HEK293 (cell line): ENCODE measurements around the gene CDH18.

Experiments used
- CTCF ChIP-seq: fragments of 450-650 bp; formaldehyde crosslinking; IDR thresholded peaks from 2 replicates; pipeline ENCODE4 v1.5.1; 2016; ENCODE audit warnings: missing biosample characterization, missing genetic modification characterization
- ELK4 ChIP-seq: IDR thresholded peaks from 2 replicates; pipeline ENCODE4 v1.6.1; 2011; ENCODE audit warnings: mild to moderate bottlenecking, low read depth, low read length, borderline replicate concordance
- KLF10 ChIP-seq: fragments of 450-650 bp; IDR thresholded peaks from 2 replicates; pipeline ENCODE4 v1.5.1; 2018; ENCODE audit warnings: missing biosample characterization, mild to moderate bottlenecking, missing genetic modification characterization
- KLF17 ChIP-seq: fragments of 450-650 bp; formaldehyde crosslinking; IDR thresholded peaks from 2 replicates; pipeline ENCODE4 v1.5.1; 2016; ENCODE audit warnings: missing biosample characterization, missing genetic modification characterization
- YY1 ChIP-seq: fragments of 450-650 bp; formaldehyde crosslinking; IDR thresholded peaks from 2 replicates; pipeline ENCODE4 v1.5.1; 2018; ENCODE audit warnings: missing biosample characterization, missing genetic modification characterization
- ZBTB7A ChIP-seq: fragments of 450-650 bp; formaldehyde crosslinking; IDR thresholded peaks from 2 replicates; pipeline ENCODE4 v1.5.1; 2016; ENCODE audit warnings: low read depth, missing biosample characterization, missing genetic modification characterization
- ZNF18 ChIP-seq: fragments of 450-650 bp; formaldehyde crosslinking; IDR thresholded peaks from 2 replicates; pipeline ENCODE4 v1.5.1; 2016; ENCODE audit warnings: missing biosample characterization, missing genetic modification characterization
- ZNF221 ChIP-seq: fragments of 450-650 bp; formaldehyde crosslinking; IDR thresholded peaks from 2 replicates; pipeline ENCODE4 v1.5.1; 2017; ENCODE audit warnings: missing biosample characterization, missing genetic modification characterization, borderline replicate concordance
- ZNF239 ChIP-seq: fragments of 450-650 bp; formaldehyde crosslinking; IDR thresholded peaks from 2 replicates; pipeline ENCODE4 v1.5.1; 2016; ENCODE audit warnings: missing biosample characterization, missing genetic modification characterization
- ZNF292 ChIP-seq: fragments of 450-650 bp; formaldehyde crosslinking; IDR thresholded peaks from 2 replicates; pipeline ENCODE4 v1.5.1; 2016; ENCODE audit warnings: low read depth, missing biosample characterization, missing genetic modification characterization, borderline replicate concordance
- ZNF350 ChIP-seq: fragments of 450-650 bp; formaldehyde crosslinking; IDR thresholded peaks from 2 replicates; pipeline ENCODE4 v1.5.0; 2017; ENCODE audit warnings: missing biosample characterization, mild to moderate bottlenecking, missing genetic modification characterization
- ZNF624 ChIP-seq: fragments of 450-650 bp; formaldehyde crosslinking; IDR thresholded peaks from 2 replicates; pipeline ENCODE4 v1.5.1; 2017; ENCODE audit warnings: missing biosample characterization, missing genetic modification characterization
- ZNF670 ChIP-seq: fragments of 450-650 bp; formaldehyde crosslinking; IDR thresholded peaks from 2 replicates; pipeline ENCODE4 v1.5.1; 2016; ENCODE audit warnings: missing biosample characterization, missing genetic modification characterization, low read depth

- TF ChIP-seq ZNF239 (no peak), ZNF292 (no peak), ZNF221 (tag by site-specific recombination) (no peak), ZNF624 (tag by site-specific recombination) (no peak), CTCF (tag by site-specific recombination) (no peak), KLF10 (tag by site-specific recombination) (no peak), ZNF350 (no peak), YY1 (tag by site-specific recombination) (no peak), ZBTB7A (tag by site-specific recombination) (no peak), ELK4 (no peak), KLF17 (tag by site-specific recombination) (no peak), ZNF18 (no peak), ZNF670 (no peak)
Observed at GRCh38 chr5:19536387-19536786, 451.6 kb downstream of the CDH18 start.
